Effector memory CD8-positive, alpha-beta T cell (primary cell): Measurements from ENCODE around the gene ATG9B.

ENCODE experiments used
- ATAC-seq: fragments of 150-1000 bp; cut with Tn5 transposase; replicated peaks from 2 replicates; pipeline ENCODE4 v1.10.0; 2021; ENCODE audit warnings: mild to moderate bottlenecking, moderate library complexity
- DNase-seq, 3 experiments: peaks; one replicate each; pipeline ENCODE4 v3.0.0; 2021
- H3K27ac Mint-ChIP-seq, 2 donors: one replicate each; pipeline ENCODE4 v1.8.0; 2022; ENCODE audit warnings: mild to moderate bottlenecking in 2 of 2, mixed read lengths in 2 of 2, moderate library complexity in 2 of 2
- H3K27me3 Mint-ChIP-seq, 2 donors: one replicate each; pipeline ENCODE4 v1.8.0; 2022; ENCODE audit warnings: mixed read lengths in 2 of 2
- H3K36me3 Mint-ChIP-seq: one replicate; pipeline ENCODE4 v1.8.0; 2022; ENCODE audit warnings: mild to moderate bottlenecking, moderate library complexity, mixed read lengths; ENCODE audit not compliant: insufficient read depth
- H3K4me1 Mint-ChIP-seq, 2 donors: one replicate each; pipeline ENCODE4 v1.8.0; 2022; ENCODE audit warnings: low read depth in 2 of 2, mixed read lengths in 2 of 2
- H3K4me3 Mint-ChIP-seq, 2 donors: one replicate each; pipeline ENCODE4 v1.8.0; 2022; ENCODE audit warnings: mild to moderate bottlenecking in 2 of 2, mixed read lengths in 2 of 2, moderate library complexity in 2 of 2
- H3K9me3 Mint-ChIP-seq, 2 donors: one replicate each; pipeline ENCODE4 v1.8.0; 2022; ENCODE audit warnings: mixed read lengths in 2 of 2

The ATG9B gene

DNA sequence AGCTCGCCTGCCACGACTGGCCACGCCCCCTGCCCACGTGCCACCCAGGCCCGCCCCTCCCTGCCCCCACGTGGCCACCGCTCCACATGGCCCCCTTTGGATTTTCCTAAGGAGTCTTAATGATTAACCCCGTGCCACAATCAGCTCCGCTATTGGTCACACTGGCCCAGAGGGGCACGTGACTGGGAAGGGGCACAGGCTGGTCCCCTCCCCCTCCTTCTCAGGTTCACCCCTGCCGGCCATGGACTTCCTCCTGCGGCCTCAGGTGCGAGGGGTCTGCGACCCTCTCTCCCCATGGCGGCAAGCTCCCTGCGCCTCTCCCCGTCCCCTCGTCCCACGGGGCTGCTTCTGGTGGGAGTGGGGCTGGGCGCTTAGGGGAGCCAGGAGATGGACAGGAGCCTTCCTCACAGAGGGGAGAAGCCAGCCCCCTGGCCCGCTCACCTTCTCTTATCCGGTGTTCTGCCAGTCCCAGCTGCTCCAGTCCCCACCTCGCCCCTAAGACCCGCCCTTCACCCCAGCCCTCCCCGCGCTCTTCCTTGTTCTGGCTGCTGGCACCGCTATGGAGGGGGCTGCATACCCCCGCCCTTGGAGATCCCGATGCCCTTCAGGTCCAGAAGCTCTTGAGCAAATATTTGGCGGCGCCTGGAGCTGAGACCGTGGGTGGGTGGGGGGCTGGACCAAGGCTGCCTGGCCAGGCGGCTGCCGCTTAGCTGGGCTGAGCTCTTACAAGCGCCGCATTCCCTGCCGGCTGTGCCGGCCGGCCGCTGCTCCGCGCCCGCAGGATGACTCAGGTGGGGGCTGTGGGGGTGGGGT is 38.3 kb upstream of the ATG9B start:
- peaks cover 20% of the 10 kb centered on the region for H3K36me3 Mint-ChIP-seq
- no peaks in the 10 kb centered on the region for H3K27me3 Mint-ChIP-seq

DNA sequence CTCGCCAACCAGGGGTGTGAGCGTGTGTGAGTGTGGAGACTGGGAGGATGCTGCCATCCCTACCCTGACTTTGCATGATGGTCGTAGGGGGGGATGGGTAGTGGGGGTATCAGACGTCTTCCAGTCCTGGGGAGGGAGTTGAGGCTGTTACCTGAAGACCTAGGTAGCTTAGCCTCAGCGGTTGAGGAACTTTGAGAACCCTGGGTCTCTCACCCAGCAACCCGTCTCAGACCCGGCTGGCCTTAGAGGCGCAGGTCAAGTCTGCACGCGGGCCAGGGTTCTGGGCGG is 37.8 kb upstream of the ATG9B start:
- ATAC-seq (no peak), DNase-seq (no peak)
- peaks cover 15% of the 10 kb centered on the region for H3K36me3 Mint-ChIP-seq
- H3K4me3 Mint-ChIP-seq, result peak overlapping the region in 1 of 2 donors; percentile 95
- no peaks in the 10 kb centered on the region for H3K9me3 Mint-ChIP-seq
- no peaks in the 10 kb centered on the region for H3K27me3 Mint-ChIP-seq
- H3K27ac Mint-ChIP-seq, result peak overlapping the region in 1 of 2 donors; percentile 39
- peaks cover 31 to 37% of the 10 kb centered on the region in 2 donors for H3K4me1 Mint-ChIP-seq

More for the DNA sequence above, 38.3 kb upstream of the ATG9B start:
- Mint-ChIP-seq H3K4me3 (no peak overlapping the region), H3K4me1 (peaks cover 27 to 32% of the 10 kb centered on the region in 2 donors), H3K9me3 (no peaks in the 10 kb centered on the region), H3K27ac (no peak overlapping the region)
- no peak for ATAC-seq
- no peak for DNase-seq

DNA sequence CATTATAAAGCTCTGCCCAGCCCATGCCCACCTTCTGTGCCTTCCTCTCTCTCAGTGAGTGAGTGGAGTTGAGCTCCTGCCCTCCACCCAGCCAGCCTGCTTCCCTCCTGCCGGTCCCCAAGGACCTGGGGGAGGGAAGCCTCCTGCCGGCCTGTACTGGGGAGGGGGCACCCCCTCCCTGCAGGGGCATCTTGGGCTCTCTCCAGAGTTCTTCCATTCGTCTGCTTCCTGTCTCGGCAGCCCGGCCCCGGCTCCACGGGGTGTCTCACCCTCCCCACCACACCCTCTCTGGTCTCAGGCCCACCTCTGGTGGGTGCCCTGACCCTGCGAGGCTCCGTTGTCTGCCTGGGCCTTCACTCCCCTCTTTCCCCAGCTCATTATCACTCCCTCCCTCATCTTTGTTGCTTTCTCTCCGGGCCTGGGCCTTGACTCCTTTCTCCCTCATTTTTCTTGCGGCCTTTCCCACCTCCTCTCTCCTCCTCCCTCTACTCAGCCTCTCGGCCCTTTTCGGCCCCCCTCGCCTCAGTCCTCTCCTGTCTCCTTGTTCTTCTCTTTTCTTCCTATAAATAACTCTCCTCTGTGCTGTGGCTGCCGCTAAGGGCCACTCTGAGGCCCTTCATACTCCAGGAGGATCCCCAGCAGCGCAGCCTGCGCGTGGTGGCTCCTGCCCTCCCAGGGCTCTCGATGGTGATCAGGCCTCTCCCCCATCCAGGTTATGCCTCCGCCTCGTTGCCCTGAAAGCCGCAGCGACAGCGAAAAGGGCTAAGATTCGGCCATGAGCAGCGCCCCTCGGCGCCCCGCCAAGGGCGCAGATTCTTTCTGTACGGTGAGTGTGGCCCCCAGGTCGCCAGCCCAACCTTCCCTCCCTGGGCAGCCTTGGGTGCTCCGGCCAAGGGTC is 37.2 kb upstream of the ATG9B start:
- Mint-ChIP-seq H3K27ac (peak overlapping the region; percentile 39 to 65), H3K27me3 (no peaks in the 10 kb centered on the region), H3K9me3 (no peaks in the 10 kb centered on the region), H3K4me1 (peaks cover 37 to 41% of the 10 kb centered on the region in 2 donors), H3K4me3 (peak overlapping the region; percentile 95 to 97), H3K36me3 (peaks cover 13% of the 10 kb centered on the region)
- DNase-seq (no peak), ATAC-seq (no peak)

GRCh38 chr7:151060416-151061212 is 36.3 kb upstream of the ATG9B start:
- Mint-ChIP-seq H3K36me3 (peaks cover 13% of the 10 kb centered on the region), H3K27me3 (no peaks in the 10 kb centered on the region), H3K4me1 (peaks cover 37 to 41% of the 10 kb centered on the region in 2 donors), H3K9me3 (no peaks in the 10 kb centered on the region), H3K4me3 (peak overlapping the region; percentile 95 to 97), H3K27ac (peak overlapping the region; percentile 82 to 97)
- no peak for ATAC-seq
- DNase-seq, result no peak

GRCh38 chr7:151060113-151060415 is 35.8 kb upstream of the ATG9B start:
- ATAC-seq (no peak), DNase-seq (no peak)
- Mint-ChIP-seq H3K27me3 (no peaks in the 10 kb centered on the region), H3K36me3 (peaks cover 13% of the 10 kb centered on the region), H3K27ac (peak overlapping the region; percentile 82 to 97), H3K9me3 (no peaks in the 10 kb centered on the region), H3K4me3 (peak overlapping the region; percentile 95 to 97), H3K4me1 (peaks cover 37 to 41% of the 10 kb centered on the region in 2 donors)

DNA sequence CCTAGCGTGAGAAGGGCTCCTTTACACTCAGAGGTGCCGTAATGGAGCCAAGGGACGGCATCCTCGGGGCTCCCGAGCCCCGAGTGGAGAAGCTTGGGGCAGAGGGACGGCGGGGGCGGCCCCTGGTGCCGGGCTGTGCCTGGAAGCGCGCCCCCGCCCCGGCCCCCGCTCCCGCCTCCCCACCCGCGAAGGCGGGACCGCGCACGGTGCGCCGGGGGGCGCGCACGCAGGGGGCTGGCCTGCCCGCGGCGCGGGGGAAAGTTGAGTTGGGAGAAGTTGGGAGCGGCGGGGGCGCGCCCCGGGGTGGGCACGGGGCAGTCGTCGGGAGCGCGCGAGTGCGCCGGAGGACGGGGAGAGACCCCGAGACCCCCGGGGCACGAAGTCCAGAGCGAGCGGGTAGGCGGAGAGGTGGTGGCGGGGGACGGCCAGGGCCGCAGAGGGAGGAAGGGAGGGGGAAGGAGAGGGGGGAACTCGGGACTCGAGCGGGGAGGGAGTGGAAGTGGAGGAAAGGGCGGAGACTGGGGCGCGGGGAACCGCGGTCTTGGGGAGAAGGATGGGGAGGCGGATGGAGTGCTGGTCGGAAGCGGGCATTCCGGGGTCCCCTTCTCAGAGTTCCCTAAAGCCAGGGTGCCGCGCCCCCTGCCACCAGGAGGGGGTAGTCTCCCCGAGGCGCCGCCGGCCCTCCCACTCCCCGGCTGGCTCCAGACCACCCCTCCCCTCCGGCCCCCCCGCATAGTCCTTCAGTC is 35.2 kb upstream of the ATG9B start, which contains the start of gene SLC4A2:
Gene SLC4A2, plus strand, starts transcription at position 223 of the 746 bp plus-strand sequence. CDS start 2,399 bp downstream, outside the sequence.
- peak; percentile 16 for ATAC-seq

GRCh38 chr7:151058781-151059366 is 34.6 kb upstream of the ATG9B start:
- ATAC-seq, result no peak
- Mint-ChIP-seq H3K9me3 (no peaks in the 10 kb centered on the region), H3K4me3 (peak overlapping the region; percentile 95 to 97)

More for the DNA sequence above, 35.2 kb upstream of the ATG9B start, which contains the start of gene SLC4A2:
- Mint-ChIP-seq H3K27ac (peak within 1 kb of the TSS; percentile 82 to 97), H3K27me3 (peaks cover 0 to 4% of the 10 kb centered on the region in 2 donors), H3K9me3 (no peaks in the 10 kb centered on the region), H3K4me1 (peaks cover 37 to 41% of the 10 kb centered on the region in 2 donors), H3K36me3 (peaks cover 13% of the 10 kb centered on the region), H3K4me3 (peak within 1 kb of the TSS; percentile 95 to 97)
- peak; percentile 50 to 67 (median 65) for DNase-seq

DNA sequence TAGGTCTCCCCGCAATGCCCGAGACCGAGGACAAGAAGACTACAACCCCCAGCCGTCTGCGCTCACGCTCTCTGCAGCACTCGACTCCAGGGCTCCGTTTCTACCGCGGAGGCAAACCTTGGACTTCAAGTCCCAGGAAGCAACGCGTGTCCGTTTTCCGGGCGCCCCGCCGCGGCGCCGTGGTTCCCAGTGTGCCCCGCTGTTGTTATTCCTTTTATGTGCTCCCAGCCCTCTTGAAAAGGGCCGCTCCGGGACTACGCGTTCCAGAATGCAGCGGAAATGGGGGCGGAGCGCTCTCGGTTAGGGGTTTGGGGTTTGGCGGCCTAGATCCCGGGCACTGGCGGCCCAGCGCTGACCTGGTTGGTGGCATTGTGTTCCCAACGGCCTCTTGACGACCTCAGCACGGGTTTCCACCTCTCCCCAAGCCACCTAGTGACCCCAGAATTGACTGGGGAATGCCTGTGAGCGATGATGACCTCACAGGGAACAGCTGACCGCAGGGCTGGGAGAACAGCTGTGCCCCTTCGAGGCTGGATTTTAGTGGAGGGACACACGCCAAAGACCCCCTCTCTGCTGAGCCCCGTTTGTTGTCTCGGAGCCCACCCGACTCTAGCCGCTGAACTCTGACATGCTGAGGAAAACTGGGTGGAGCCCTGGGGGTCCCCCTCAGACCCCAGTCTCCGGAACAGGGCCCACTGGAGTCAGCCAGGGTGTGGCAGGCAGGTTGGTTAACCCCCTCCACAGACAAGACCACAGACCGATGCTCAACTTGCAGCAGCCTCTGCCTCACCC is 33.9 kb upstream of the ATG9B start:
- ATAC-seq, result peak; percentile 88
- no peaks in the 10 kb centered on the region for H3K9me3 Mint-ChIP-seq

More at GRCh38 chr7:151058781-151059366, 34.6 kb upstream of the ATG9B start:
- H3K36me3 Mint-ChIP-seq, result peaks cover 10% of the 10 kb centered on the region
- DNase-seq, result peak in 1 of 3 experiments; percentile 30
- H3K27ac Mint-ChIP-seq, result peak overlapping the region; percentile 82 to 97
- H3K27me3 Mint-ChIP-seq, result peaks cover 0 to 8% of the 10 kb centered on the region in 2 donors
- peaks cover 37 to 41% of the 10 kb centered on the region in 2 donors for H3K4me1 Mint-ChIP-seq

GRCh38 chr7:151057506-151057988 is 33.3 kb upstream of the ATG9B start, which contains the start of gene CDK5:
Gene CDK5, minus strand, starts transcription at chr7:151057897. Its CDS starts 49 bp downstream, at chr7:151057848.
- peaks cover 0 to 13% of the 10 kb centered on the region in 2 donors for H3K27me3 Mint-ChIP-seq
- ATAC-seq (no peak), DNase-seq (no peak)
- H3K36me3 Mint-ChIP-seq, result peaks cover 10% of the 10 kb centered on the region
- peak within 1 kb of the TSS; percentile 82 to 97 for H3K27ac Mint-ChIP-seq
- no peaks in the 10 kb centered on the region for H3K9me3 Mint-ChIP-seq
- peaks cover 37 to 43% of the 10 kb centered on the region in 2 donors for H3K4me1 Mint-ChIP-seq
- peak within 1 kb of the TSS; percentile 95 to 97 for H3K4me3 Mint-ChIP-seq

More for the DNA sequence above, 33.9 kb upstream of the ATG9B start:
- Mint-ChIP-seq H3K4me1 (peaks cover 37 to 41% of the 10 kb centered on the region in 2 donors), H3K27me3 (peaks cover 0 to 8% of the 10 kb centered on the region in 2 donors), H3K27ac (peak overlapping the region; percentile 82 to 97), H3K4me3 (peak overlapping the region; percentile 95 to 97), H3K36me3 (peaks cover 10% of the 10 kb centered on the region)
- DNase-seq, result peak; percentile 93 to 94 (median 94)

- peaks cover 37 to 44% of the 10 kb centered on the region in 2 donors for H3K4me1 Mint-ChIP-seq
- ATAC-seq (no peak), DNase-seq (no peak)
- no peaks in the 10 kb centered on the region for H3K9me3 Mint-ChIP-seq
- peaks cover 10% of the 10 kb centered on the region for H3K36me3 Mint-ChIP-seq
- peak overlapping the region; percentile 95 to 97 for H3K4me3 Mint-ChIP-seq
- peak overlapping the region; percentile 76 to 97 for H3K27ac Mint-ChIP-seq
- H3K27me3 Mint-ChIP-seq, result peaks cover 0 to 19% of the 10 kb centered on the region in 2 donors
Observed at GRCh38 chr7:151056666-151057505, 32.6 kb upstream of the ATG9B start.

GRCh38 chr7:151056283-151056665 is 32.0 kb upstream of the ATG9B start:
- peaks cover 31 to 40% of the 10 kb centered on the region in 2 donors for H3K4me1 Mint-ChIP-seq

More at GRCh38 chr7:151056283-151056665, 32.0 kb upstream of the ATG9B start:
- Mint-ChIP-seq H3K27ac (no peak overlapping the region), H3K36me3 (peaks cover 10% of the 10 kb centered on the region), H3K9me3 (no peaks in the 10 kb centered on the region), H3K27me3 (peaks cover 0 to 24% of the 10 kb centered on the region in 2 donors), H3K4me3 (peak overlapping the region; percentile 95 to 97)
- DNase-seq (no peak), ATAC-seq (no peak)
